HG03108 (cell line): Measurements from ENCODE around the gene UBAP2.
"Not testable (repeated sequence)": the region's sequence is repeated elsewhere in the genome, so short reads cannot be mapped to it uniquely, and the experiment has no call there.

Experiments
- ATAC-seq: cut with Tn5 transposase; IDR thresholded peaks from one replicate; pipeline ENCODE4 v1.9.1; 2021; ENCODE audit warnings: moderate library complexity; ENCODE audit not compliant: unreplicated experiment

UBAP2 gene

GRCh38 chr9:33992632-33993031 is 56.1 kb downstream of the UBAP2 start:
- ATAC-seq = no peak

GRCh38 chr9:33988219-33988890 is 60.3 kb downstream of the UBAP2 start:
- ATAC-seq = peak; percentile 98

- ATAC-seq = no peak
These were observed 72.3 kb downstream of the UBAP2 start for GRCh38 chr9:33976414-33976813.

- no peak for ATAC-seq
These were observed 76.0 kb downstream of the UBAP2 start for GRCh38 chr9:33972698-33973097.

- ATAC-seq = no peak
These were observed 84.5 kb downstream of the UBAP2 start for GRCh38 chr9:33964086-33964768.

- not testable (repeated sequence) for ATAC-seq
These were observed 86.2 kb downstream of the UBAP2 start for GRCh38 chr9:33962468-33962867.

GRCh38 chr9:33959725-33960124 is 89.0 kb downstream of the UBAP2 start:
- ATAC-seq = no peak

GRCh38 chr9:33956544-33956943 is 92.1 kb downstream of the UBAP2 start:
- ATAC-seq = no peak

GRCh38 chr9:33952066-33952465 is 96.6 kb downstream of the UBAP2 start:
- no peak for ATAC-seq

GRCh38 chr9:33950371-33950770 is 98.3 kb downstream of the UBAP2 start:
- ATAC-seq = no peak

- ATAC-seq = no peak
These were observed 101.7 kb downstream of the UBAP2 start for GRCh38 chr9:33946779-33947535.

GRCh38 chr9:33943389-33943788 is 105.3 kb downstream of the UBAP2 start:
- ATAC-seq = no peak

- ATAC-seq = no peak
These were observed 106.1 kb downstream of the UBAP2 start for GRCh38 chr9:33942471-33943083.

GRCh38 chr9:33939924-33940874 is 108.5 kb downstream of the UBAP2 start:
- ATAC-seq = no peak

- ATAC-seq = no peak
These were observed 114.4 kb downstream of the UBAP2 start for GRCh38 chr9:33934188-33934878.

GRCh38 chr9:33932078-33932807 is 116.4 kb downstream of the UBAP2 start:
- ATAC-seq = no peak

- no peak for ATAC-seq
These were observed 117.4 kb downstream of the UBAP2 start for GRCh38 chr9:33931326-33931725.

- no peak for ATAC-seq
These were observed 121.0 kb downstream of the UBAP2 start for GRCh38 chr9:33927694-33928093.
